ENCODE measurements around the gene ZDHHC22. TPM values are rescaled to one million over a fixed set of nuclear protein-coding genes. Genes with fewer than 3 reads are reported as not detected.

Gene ZDHHC22
- total and polyA plus RNA-seq, 7 donors = 0.01 to 0.04 TPM; not detected in 5

- TF ChIP-seq, protein P1, sequence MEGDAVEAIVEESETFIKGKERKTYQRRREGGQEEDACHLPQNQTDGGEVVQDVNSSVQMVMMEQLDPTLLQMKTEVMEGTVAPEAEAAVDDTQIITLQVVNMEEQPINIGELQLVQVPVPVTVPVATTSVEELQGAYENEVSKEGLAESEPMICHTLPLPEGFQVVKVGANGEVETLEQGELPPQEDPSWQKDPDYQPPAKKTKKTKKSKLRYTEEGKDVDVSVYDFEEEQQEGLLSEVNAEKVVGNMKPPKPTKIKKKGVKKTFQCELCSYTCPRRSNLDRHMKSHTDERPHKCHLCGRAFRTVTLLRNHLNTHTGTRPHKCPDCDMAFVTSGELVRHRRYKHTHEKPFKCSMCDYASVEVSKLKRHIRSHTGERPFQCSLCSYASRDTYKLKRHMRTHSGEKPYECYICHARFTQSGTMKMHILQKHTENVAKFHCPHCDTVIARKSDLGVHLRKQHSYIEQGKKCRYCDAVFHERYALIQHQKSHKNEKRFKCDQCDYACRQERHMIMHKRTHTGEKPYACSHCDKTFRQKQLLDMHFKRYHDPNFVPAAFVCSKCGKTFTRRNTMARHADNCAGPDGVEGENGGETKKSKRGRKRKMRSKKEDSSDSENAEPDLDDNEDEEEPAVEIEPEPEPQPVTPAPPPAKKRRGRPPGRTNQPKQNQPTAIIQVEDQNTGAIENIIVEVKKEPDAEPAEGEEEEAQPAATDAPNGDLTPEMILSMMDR (IDR thresholded peaks at IDR 0.05) = no peak
- 7 to 13% (median 11%) methylated on average over 7 of the region's 7 CpGs for WGBS, 3 donors
- Histone ChIP-seq H3K9me3 (no peaks in the 10 kb centered on the region), H3K36me3 (ENCODE audit: insufficient read depth in 1 of 2, low read depth in 1 of 2) (no peaks in the 10 kb centered on the region), H3K27ac (peak overlapping the region; percentile 98), H3K4me1 (peaks cover 55% of the 10 kb centered on the region), H3K4me3 (peak overlapping the region; percentile 66), H3K27me3 (ENCODE audit: insufficient read depth in 3 of 3, low read length in 2 of 3) (no peaks in the 10 kb centered on the region)
- intact Hi-C loops (cut with DNase I) = loop anchor here in 1 of 2 donors (5.0 kb wide), 1 partner anchor 1842 kb away; no protein-coding TSS in a partner anchor
- ATAC-seq (no peak), DNase-seq (no peak)
These were observed 42.0 kb downstream of the ZDHHC22 start for GRCh38 chr14:77099425-77100167.

- DNase-seq (peak; percentile 69 to 90), ATAC-seq (peak; percentile 58 to 71 (median 66))
- H3K4me1 ChIP-seq = peaks cover 47% of the 10 kb centered on the region
- TF ChIP-seq, protein P1 (IDR thresholded peaks at IDR 0.05) = no peak
- H3K27me3 ChIP-seq (ENCODE audit: insufficient read depth in 3 of 3, low read length in 2 of 3) = no peaks in the 10 kb centered on the region
- intact Hi-C loops (cut with DNase I) = loop anchor here in 1 of 2 donors (5.0 kb wide), 1 partner anchor 1841 kb away; no protein-coding TSS in a partner anchor
- H3K36me3 ChIP-seq (ENCODE audit: insufficient read depth in 1 of 2, low read depth in 1 of 2) = no peaks in the 10 kb centered on the region
- no peaks in the 10 kb centered on the region for H3K9me3 ChIP-seq
- 3 to 6% (median 4%) methylated on average over 22 to 23 of the region's 23 CpGs for WGBS, 3 donors
- H3K27ac ChIP-seq = peak overlapping the region; percentile 98
- peak overlapping the region; percentile 66 for H3K4me3 ChIP-seq
These were observed 42.9 kb downstream of the ZDHHC22 start for GRCh38 chr14:77098529-77099353.

- DNase-seq (peak; percentile 99 to 100), ATAC-seq (peak; percentile 90 to 95 (median 90))
- Histone ChIP-seq H3K9me3 (no peaks in the 10 kb centered on the region), H3K27me3 (ENCODE audit: insufficient read depth in 3 of 3, low read length in 2 of 3) (no peaks in the 10 kb centered on the region), H3K4me1 (peaks cover 39% of the 10 kb centered on the region), H3K4me3 (peak within 1 kb of the TSS; percentile 66), H3K27ac (peak within 1 kb of the TSS; percentile 98), H3K36me3 (ENCODE audit: insufficient read depth in 1 of 2, low read depth in 1 of 2) (no peaks in the 10 kb centered on the region)
- WGBS, 3 donors = 0 to 1% (median 1%) methylated on average over 61 to 87 of the region's 87 CpGs
- intact Hi-C loops (cut with DNase I) = loop anchor here in 1 of 2 donors (5.0 kb wide), 1 partner anchor 1841 kb away; no protein-coding TSS in a partner anchor
- TF ChIP-seq, protein P1 (IDR thresholded peaks at IDR 0.05) = no peak
These were observed 43.7 kb downstream of the ZDHHC22 start, which contains the start of gene CIPC for GRCh38 chr14:77097700-77098528. Gene CIPC, plus strand, starts transcription at chr14:77098258. Its CDS starts 7,451 bp downstream, at chr14:77105709.

GRCh38 chr14:77097006-77097699 is 44.4 kb downstream of the ZDHHC22 start:
- intact Hi-C loops (cut with DNase I) = loop anchor here in 1 of 2 donors (5.0 kb wide), 1 partner anchor 1840 kb away; no protein-coding TSS in a partner anchor
- no peaks in the 10 kb centered on the region for H3K27me3 ChIP-seq (ENCODE audit: insufficient read depth in 3 of 3, low read length in 2 of 3)
- H3K27ac ChIP-seq = peak overlapping the region; percentile 98
- WGBS, 3 donors = 2 to 3% (median 2%) methylated on average over 20 of the region's 20 CpGs
- DNase-seq (no peak), ATAC-seq (peak; percentile 41 to 63 (median 58))
- H3K9me3 ChIP-seq = no peaks in the 10 kb centered on the region
- peak overlapping the region; percentile 66 for H3K4me3 ChIP-seq
- H3K4me1 ChIP-seq = peaks cover 31% of the 10 kb centered on the region
- TF ChIP-seq, protein P1 (IDR thresholded peaks at IDR 0.05) = no peak
- H3K36me3 ChIP-seq (ENCODE audit: insufficient read depth in 1 of 2, low read depth in 1 of 2) = no peaks in the 10 kb centered on the region

All from psoas muscle (tissue), 8 donors.